HG02623 (cell line): ENCODE data around the gene CHRNA5.
A peak's percentile ranks its signal among the peaks of the same experiment; 100 is the strongest.
"Not testable (repeated sequence)": the region's sequence is repeated elsewhere in the genome, so short reads cannot be mapped to it uniquely, and the experiment has no call there.

Source experiments
- ATAC-seq: cut with Tn5 transposase; IDR thresholded peaks from one replicate; pipeline ENCODE4 v1.9.1; 2021; ENCODE audit warnings: moderate library complexity; ENCODE audit not compliant: unreplicated experiment

CHRNA5 gene

DNA sequence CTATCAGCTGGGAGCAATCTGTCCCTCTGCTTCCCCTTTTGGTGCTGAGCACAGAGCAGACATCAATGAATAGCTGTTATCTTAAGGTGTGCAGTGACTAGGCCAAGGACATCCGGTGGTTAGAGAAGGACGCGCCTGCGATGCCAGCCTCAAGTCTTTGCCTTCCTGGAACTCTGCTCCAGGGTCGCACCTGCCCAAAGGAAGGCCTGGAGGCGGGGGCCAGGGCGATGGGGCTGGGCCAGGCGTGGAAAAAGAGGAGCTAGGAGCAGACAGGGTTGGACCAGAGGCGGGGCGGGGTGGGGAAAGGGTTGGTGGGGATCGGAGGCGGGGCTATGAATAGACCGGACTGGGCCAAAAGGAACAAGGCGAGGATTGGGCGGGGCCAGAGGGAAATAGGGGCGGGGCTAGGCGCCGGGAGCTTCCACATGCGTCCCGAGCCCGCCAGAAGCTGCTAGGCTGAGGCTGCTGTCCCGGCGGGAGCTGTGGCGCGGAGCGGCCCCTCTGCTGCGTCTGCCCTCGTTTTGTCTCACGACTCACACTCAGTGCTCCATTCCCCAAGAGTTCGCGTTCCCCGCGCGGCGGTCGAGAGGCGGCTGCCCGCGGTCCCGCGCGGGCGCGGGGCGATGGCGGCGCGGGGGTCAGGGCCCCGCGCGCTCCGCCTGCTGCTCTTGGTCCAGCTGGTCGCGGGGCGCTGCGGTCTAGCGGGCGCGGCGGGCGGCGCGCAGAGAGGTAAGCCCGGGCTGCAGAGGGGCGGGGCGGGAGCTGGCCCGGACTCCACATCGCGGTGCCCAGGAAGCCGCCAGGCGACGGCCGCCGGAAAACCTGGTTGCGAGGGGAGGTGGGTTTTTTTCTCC, at the start of gene CHRNA5:
TSS of gene CHRNA5 (plus strand) at position 424 of the 854 bp plus-strand sequence. CDS start at position 624, 200 bp downstream.
- ATAC-seq = peak; percentile 90

DNA sequence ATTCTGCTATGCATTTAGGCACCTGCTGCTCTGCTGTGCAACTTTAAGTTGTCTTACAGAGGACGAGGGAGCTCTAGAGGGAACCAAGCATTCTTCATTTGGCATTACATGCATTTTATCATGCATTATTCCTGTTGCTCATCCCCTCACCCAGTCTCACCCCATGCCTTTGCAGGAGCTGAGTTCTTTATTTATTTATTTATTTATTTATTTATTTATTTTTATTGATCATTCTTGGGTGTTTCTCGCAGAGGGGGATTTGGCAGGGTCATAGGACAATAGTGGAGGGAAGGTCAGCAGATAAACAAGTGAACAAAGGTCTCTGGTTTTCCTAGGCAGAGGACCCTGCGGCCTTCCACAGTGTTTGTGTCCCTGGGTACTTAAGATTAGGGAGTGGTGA, 45.3 kb upstream of the CHRNA5 start:
- not testable (repeated sequence) for ATAC-seq

DNA sequence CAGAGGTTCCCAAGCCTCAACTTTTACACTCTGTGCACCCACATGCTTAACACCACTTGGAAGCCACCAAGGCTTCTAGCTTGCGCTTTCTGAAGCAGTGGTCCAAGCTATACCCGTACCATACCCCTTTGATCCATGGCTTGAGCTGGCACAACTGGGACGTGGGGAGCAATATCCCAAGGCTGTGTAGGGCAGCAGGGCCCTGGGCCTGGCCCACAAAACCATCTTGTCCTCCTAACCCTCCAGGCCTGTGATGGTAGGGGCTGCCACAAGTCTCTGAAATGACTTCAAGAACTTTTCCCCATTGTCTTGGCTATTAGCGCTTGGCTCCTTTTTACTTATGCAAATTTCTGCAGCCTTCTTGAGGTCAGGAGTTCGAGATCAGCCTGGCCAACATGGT, 41.1 kb upstream of the CHRNA5 start:
- ATAC-seq = no peak

DNA sequence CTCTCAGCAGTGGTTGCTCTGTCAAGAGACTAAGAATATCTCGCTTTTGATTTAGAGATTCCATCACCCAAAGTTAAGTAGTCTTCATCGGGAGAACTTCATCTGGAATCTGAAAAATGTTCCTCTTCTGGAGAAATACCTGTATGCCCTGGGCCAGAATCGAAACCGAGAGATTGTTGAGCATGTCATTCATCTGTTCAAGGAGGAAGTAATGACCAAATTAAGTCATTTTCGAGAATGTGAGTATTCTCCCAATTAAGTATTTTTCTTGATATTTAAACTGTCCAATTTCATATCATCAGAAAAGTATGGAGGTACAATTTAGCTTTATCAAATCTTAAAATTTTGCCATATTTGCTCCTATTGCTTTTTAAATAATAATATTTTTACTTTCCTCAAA, 38.0 kb upstream of the CHRNA5 start:
- ATAC-seq = no peak

DNA sequence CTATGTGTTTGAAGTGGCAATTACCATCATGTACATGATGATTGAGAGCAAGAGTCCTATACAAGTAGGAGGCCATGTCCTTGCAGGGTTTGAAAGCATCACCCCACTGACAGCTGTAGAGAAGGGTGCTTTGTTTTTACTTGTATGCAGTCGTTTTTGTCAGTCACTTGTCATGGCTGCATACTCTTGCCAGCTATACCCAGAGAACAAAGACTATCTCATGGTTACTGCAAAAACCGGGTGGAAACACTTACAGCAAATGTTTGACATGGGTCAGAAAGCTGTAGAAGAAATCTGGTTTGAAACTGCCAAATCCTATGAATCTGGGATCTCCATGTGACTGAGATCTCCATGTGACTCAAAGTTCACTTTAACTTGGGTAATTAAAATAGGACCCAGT, 32.0 kb upstream of the CHRNA5 start:
- no peak for ATAC-seq

DNA sequence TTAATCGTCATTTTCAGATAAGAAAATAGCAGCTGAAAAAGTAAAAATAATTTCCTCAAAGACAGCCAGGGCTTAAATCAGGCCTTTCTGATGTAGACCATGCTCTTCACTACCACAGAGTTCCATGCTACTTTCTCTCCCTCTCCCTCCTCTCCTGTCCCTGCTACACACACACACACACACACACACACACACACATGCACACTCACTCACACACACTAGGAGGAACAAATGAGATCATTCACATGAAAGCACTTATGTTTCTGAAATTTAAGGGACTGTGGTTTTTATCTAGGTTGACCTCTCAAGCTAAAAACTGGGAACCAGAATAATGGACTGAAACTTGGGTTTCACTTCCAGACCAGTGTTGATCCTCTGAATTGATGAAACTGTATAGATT, 29.2 kb upstream of the CHRNA5 start:
- no peak for ATAC-seq

DNA sequence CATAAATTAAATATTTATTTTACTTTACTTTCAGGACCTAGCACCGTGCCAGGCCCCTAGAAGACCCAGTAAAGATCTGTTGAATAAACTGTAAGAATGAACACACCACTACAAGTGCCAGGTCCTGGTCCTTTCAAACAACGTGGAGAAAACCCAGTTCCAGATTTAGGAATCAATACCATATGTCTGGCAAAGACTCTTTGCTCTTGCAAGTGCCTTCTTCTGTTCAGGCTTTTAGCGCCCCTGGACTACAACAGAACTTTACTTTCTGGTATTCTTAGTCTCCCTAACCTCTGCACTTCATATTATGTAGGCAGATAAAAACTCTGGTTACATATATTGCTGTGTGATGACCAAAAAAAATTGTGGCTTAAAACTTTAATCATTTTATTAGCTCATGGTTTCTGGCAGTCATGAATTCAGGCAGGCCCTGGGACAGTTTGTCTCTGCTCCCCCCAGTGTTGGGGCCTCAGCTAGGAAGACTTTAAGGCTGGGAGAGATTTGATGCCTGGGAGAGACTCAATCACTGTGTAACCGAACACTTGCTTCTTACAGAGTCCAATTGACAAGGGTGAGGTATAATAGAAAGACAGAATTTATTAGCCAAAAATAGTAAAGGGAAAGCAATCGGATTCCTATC, 27.9 kb upstream of the CHRNA5 start:
- no peak for ATAC-seq

DNA sequence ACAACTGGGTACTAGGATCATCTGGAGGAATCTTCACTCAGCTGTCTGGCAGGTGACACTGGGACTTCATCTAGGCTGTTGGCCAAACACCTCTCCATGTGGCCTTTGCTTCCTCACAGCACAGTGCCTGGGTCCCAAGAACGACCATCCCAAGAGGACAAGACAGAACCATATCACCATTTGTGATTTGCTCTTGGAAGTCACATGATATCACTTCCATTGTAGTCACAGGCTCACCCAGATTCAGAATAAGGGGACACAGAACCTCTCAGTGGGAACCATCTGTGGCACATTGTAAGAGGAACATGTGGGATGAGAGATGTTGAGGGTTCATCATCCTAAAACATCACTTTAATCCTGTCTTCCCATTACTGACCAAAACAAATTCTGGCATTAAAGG, 27.0 kb upstream of the CHRNA5 start:
- ATAC-seq = no peak

DNA sequence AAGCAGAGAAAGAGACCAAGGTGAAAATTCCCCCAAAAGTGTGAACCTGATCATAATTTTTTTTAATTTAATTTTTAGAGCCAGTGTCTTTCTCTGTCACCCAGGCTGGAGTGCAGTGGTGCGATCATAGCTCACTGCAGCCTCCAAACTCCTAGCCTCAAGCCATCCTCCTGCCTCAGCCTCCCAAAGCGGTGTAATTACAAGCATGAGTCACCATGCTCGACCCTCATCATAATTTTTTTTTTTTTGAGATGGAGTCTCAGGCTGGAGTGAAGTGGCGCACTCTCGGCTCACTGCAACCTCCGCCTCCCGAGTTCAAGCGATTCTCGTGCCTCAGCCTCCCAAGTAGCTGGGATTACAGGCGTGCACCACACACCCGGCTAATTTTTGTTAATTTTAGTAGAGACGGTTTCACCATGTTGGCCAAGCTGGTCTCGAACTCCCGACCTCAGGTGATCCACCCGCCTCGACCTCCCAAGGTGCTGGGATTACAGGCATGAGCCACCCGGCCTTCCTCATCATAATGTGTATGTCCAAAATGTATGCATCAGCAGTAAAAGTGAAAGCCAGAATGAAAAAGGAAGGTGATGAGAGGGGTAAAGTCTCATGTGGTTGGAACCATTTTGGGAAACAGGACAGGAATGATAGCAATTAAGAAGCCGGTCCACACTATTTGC, 25.7 kb upstream of the CHRNA5 start:
- ATAC-seq = not testable (repeated sequence)

DNA sequence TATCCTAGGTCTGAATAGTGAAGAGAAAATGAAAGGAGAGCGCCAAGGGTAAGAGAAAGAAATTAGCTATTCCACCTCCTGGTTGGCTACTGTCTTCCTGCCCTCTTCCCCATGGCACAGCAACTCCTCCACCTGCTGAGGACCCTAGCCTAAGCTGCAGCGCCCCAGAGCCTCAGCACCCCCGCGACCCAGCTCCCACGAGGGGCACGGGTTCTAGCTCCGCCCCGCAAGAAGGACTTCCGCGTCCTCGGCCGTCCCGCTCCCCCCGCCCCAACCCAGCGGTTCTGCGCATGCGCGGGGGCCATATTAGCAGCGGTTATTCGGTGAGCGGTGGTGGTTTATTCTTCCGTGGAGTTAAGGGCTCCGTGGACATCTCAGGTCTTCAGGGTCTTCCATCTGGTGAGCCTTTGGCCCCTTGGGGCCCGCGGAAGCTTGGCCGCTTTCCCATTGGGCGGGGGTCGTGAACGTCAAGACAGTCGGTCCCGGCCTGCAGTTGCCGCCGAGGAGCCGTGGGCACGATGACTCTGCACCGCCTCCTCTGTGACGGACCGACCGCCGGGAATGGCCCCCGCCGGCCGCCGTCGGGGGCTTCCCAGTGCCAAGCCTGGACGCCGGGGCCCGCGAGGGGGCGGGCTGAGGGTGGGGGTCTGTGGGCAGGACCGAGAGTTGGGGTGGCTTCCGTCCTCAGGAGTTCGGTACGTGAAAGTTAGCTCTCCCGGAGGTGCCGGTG, 25.0 kb upstream of the CHRNA5 start, which contains the start of gene PSMA4:
TSS of gene PSMA4 (plus strand) at position 304 of the 730 bp plus-strand sequence. CDS start 1,484 bp downstream, outside the sequence.
- peak; percentile 83 for ATAC-seq

DNA sequence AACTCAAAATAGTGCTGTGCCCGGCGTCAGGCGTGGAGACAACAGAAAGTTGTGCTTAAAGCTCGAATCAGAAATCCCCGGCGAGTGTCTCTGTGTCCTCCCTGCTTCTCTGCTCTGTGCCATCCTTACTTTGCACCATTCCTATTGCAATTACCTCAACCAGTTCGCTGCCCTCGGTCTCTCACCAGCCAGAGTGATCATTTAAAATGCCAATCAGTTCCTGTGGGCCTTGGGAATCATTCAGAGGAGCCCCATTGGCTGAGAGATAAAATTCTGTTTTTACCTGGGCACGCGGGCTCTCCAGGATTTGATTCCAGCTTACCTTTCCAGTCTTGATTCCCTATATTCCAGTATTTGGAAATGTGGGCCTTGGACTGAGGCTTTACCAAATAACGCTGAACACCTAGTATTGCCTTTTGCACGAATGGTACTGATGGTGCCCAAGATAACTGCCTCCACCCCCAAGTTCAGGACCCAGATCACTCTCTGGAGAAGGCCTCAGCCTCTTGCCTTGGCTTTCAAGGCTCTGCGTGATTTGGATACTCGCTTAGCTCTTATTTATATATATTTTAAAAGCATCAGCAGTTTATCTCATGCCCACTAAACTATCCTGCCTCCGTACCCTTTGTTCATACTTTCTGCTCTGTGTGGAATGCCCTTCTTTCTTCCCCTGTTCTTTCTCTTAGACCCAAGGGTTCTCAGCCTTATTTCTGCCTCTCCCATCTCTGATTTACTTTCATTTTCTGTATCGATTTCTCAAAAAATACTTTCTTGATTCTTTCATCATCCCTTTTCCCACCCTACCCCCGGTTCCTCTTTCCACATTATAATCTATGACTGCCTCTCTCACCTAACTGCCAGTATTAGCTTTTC, 24.2 kb upstream of the CHRNA5 start:
- no peak for ATAC-seq

DNA sequence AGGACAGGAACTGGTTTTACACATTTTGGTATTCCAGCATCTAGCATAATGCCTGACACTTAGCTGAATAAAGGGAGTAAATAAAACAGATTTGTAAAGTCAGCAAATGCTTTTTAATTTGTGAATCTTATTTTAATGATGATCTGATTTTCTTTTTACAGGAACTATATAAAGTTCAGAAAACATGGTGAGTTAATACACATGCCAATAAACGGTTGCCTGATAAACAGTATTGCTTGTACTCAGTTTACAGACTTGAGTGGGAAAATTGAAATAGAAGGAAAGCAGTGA, 23.6 kb upstream of the CHRNA5 start:
- no peak for ATAC-seq

DNA sequence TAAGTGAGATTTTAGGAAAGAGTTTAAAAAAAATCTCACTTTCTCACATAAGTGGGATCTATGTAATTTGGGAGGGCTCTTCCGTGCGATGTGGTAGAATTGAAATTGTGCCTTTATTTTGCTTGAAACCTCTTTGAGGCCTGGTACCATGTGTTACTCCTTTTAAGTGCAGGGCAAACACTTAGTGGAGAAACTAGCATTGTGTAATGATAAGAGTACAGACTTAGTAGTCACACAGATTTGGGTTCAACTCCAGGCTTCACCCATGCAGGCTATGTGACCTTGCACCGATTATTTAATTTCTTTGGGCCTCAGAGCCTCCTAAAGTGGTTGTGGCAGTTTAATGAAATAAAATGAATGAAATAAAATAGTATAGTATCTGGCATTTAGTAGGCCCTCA, 22.7 kb upstream of the CHRNA5 start:
- ATAC-seq = no peak

DNA sequence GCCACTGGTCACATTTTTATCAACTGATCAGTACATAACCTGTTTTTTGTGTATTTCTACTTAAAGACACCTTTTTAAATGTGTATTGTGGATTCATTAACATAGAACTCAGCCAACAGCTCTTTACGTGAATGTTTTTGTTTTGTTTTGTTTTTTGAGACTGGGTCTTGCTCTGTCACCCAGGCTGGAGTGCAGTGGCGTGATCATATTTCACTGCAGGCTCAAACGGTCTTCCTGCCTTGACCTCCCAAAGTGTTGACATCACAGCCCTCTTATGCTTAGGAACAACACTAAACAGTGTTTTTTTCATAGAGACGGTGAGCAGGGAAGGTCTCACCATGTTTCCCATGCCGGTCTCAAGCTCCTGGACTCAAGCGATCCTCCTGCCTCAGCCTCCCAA, 15.1 kb upstream of the CHRNA5 start:
- ATAC-seq = no peak

DNA sequence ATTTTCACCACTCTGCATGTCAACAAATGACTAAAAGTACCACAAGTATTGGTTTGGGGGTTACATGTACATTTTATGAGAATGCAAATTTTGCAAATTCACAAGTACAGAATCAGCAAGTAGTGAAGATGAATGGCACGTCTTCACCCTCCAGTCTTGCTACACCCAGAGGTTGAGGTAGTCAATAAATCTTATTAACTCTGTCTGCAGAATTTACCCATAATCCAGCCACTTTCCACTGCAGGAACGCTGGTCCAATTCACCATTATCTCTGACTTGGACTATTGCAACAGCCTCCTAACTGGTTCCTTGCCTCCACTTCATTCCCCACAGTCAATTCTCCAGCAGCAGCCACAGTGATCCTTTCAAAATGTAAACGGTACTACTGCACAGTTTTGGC, 14.5 kb upstream of the CHRNA5 start:
- no peak for ATAC-seq

DNA sequence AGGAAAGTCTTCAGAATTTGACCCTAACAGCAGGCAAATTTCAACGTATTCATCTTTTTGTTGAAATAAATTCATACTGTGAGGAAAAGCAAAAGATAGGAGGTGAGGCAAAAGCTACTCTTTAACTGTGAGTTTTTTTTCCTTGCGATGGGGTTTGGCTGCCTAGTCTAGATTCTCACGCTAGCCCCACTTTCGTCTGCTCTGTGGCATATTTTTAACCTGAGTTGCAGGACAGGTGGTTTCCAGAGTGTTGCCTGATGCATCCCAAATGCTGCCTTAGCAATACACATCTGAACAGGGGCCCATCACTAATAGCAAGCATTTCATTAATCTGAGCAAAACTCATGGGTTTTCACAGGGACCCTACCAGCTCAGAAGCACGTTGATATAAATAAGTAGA, 13.4 kb upstream of the CHRNA5 start:
- ATAC-seq = no peak

DNA sequence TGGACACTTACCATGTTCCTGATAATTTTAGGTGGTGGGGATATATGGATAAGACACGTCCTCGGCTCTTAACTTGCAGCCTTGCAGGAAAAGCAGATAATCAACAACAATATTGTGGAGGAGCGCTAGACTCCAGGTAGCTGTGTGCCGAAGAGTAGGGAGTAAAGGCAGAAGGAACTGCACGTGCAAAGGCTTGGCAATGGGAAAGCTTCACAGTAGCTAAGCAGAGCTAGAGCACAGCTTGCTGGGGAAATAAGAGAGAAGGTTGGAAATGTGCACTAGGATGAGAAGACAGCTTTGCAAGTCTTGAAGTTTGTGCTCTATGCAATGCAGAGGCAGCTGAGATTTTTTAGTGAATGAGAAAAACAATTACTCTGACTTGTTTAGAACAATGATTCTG, 12.7 kb upstream of the CHRNA5 start:
- no peak for ATAC-seq

DNA sequence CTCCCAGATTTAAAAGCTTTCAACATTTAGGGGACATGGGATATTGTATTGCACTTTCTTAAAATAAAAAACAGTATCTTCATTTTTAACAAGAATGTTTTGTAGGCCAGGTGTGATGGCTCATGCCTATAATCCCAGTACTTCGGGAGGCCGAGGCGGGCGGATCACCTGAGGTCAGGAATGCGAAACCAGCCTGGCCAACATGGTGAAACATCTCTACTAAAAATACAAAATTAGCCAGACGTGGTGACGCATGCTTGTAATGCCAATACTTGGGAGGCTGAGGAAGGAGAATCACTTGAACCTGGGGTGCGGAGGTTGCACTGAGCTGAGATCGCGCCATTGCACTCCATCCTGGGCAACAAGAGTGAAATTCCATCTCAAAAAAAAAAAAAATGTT, 5.1 kb upstream of the CHRNA5 start:
- ATAC-seq = not testable (repeated sequence)

DNA sequence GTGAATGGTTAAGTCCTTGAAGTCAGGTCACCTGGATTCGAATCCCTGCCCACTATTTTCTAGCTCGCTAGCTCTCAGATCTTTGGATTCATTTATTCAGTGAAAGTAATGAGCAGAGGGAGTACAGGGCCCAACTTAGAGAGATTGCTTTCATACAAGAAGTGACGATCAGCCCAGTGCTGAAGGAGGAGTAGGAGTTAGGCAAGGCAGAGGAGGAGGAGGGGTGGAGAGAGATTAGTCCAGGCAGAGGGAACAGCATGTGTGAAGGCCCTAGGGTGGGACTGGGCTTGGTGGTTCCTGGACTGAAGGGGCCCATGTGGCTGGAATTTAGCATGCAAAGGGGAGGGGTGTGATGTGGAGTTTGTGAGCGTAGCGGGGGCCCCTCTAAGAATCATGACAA, 3.8 kb upstream of the CHRNA5 start:
- ATAC-seq = no peak

DNA sequence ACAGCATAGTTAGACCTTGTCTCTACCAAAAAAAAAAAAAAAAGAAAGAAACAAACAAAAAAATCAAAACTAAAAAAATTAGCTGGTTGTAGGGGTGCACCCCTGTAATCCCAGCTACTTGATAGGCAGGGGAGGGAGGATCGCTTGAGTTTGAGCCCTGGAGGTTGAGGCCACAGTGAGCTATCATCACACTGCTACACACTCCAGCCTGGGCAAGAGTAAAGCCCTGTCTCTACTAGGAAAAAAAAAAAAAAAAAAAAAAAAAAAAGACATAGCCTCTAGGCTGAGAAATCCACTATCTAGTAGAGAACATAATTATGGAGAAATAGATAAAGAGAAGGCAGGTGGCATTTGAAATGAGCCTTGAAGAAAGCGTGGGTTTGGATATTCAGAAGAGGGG, 2.2 kb upstream of the CHRNA5 start:
- no peak for ATAC-seq
